A673 (cell line): ENCODE data around the gene COPS7A. TPM values are rescaled to one million over a fixed set of nuclear protein-coding genes. Genes with fewer than 3 reads are reported as not detected.
A peak's percentile ranks its signal among the peaks of the same experiment; 100 is the strongest.

ENCODE experiments used
- BruUV-seq: library from RNA; stranded (reverse); fragments of 400-500 nt; replicated peaks from 2 replicates; lab custom pipeline; 2021; lab: Mats Ljungman, UMichigan
- CTCF ChIA-PET: fragments of 300-600 bp; sonication (Branson Sonifier 250); formaldehyde crosslinking; loops from one replicate; lab custom pipeline; 2022; ENCODE audit warnings: antibody characterized with exemption; lab: Charles Lee
- POLR2A ChIA-PET: fragments of 300-600 bp; sonication (Branson Sonifier 250); formaldehyde crosslinking; loops from one replicate; lab custom pipeline; 2022; ENCODE audit warnings: antibody characterized with exemption; ENCODE audit not compliant: low non-redundant PET; lab: Charles Lee
- DNase-seq: peaks from one replicate; pipeline ENCODE4 v3.0.0-alpha.2; 2015; ENCODE audit warnings: low spot score
- H3K27ac ChIP-seq: fragments of 200-600 bp; sonication (generic); 2 replicates; pipeline ENCODE4 v1.5.1; 2016; ENCODE audit warnings: mixed run types, low read depth, mild to moderate bottlenecking, mixed read lengths, antibody characterized with exemption, low read length; ENCODE audit not compliant: poor library complexity, severe bottlenecking
- H3K27me3 ChIP-seq: fragments of 200-600 bp; sonication (generic); replicated peaks from 2 replicates; pipeline ENCODE4 v1.6.1; 2017; ENCODE audit warnings: mixed run types, low read depth, mild to moderate bottlenecking, mixed read lengths, antibody characterized with exemption, low read length; ENCODE audit not compliant: insufficient read depth, poor library complexity
- H3K36me3 ChIP-seq: fragments of 200-600 bp; sonication (generic); 2 replicates; pipeline ENCODE4 v1.6.1; 2016; ENCODE audit warnings: mixed run types, mild to moderate bottlenecking, mixed read lengths, antibody characterized with exemption, low read length; ENCODE audit not compliant: insufficient read depth, poor library complexity, severe bottlenecking
- H3K4me1 ChIP-seq: fragments of 200-600 bp; sonication (generic); 2 replicates; pipeline ENCODE4 v1.6.1; 2017; ENCODE audit warnings: mixed run types, mild to moderate bottlenecking, mixed read lengths, antibody characterized with exemption, low read length; ENCODE audit not compliant: insufficient read depth, poor library complexity, severe bottlenecking
- H3K4me3 ChIP-seq: fragments of 200-600 bp; sonication (generic); 2 replicates; pipeline ENCODE4 v1.5.1; 2016; ENCODE audit warnings: low read depth, mixed run types, mild to moderate bottlenecking, mixed read lengths, low read length; ENCODE audit not compliant: poor library complexity, severe bottlenecking
- H3K9me3 ChIP-seq: fragments of 200-600 bp; sonication (generic); 2 replicates; pipeline ENCODE4 v1.6.1; 2016; ENCODE audit warnings: mixed run types, low read depth, mild to moderate bottlenecking, mixed read lengths, antibody characterized with exemption, low read length; ENCODE audit not compliant: poor library complexity, severe bottlenecking
- CTCF ChIP-seq: fragments of 300-800, 200-600 bp; sonication (generic); conservative IDR thresholded peaks from 2 replicates; pipeline ENCODE4 v1.5.1; 2017; ENCODE audit warnings: low read depth, mild to moderate bottlenecking, antibody characterized with exemption, low read length, moderate library complexity, mixed read lengths
- EZH2 ChIP-seq: fragments of 200-600 bp; sonication (generic); IDR thresholded peaks from 2 replicates; pipeline ENCODE4 v1.6.1; 2017; ENCODE audit warnings: borderline replicate concordance, low read depth, mild to moderate bottlenecking, mixed read lengths, antibody characterized with exemption, low read length; ENCODE audit not compliant: poor library complexity, severe bottlenecking
- intact Hi-C: fragments of 100-400 bp; cut with micrococcal nuclease; formaldehyde crosslinking; loops from one replicate; pipeline ENCODE4 v1.10.0; 2022; ENCODE audit not compliant: unreplicated experiment
- total RNA-seq: library from RNA; stranded (reverse); gene quantifications from 2 replicates; pipeline ENCODE4 v1.2.3, GENCODE V29; 2021

COPS7A gene
- total RNA-seq, 1 experiment from 2014 or later, result 67.2 TPM

GRCh38 chr12:6685814-6686213 is 38.0 kb upstream of the COPS7A start:
- POLR2A ChIA-PET, result no interaction called here
- intact Hi-C loops, result no loop called here
- DNase-seq, result no peak
- BruUV-seq, result no TSS peak
- Histone ChIP-seq H3K9me3 (no peaks in the 10 kb centered on the region), H3K36me3 (no peaks in the 10 kb centered on the region), H3K4me3 (no peak overlapping the region), H3K4me1 (peaks cover 28% of the 10 kb centered on the region), H3K27me3 (no peaks in the 10 kb centered on the region), H3K27ac (peak overlapping the region; percentile 11)
- CTCF ChIA-PET, result no interaction called here
- TF ChIP-seq EZH2 (no peak), CTCF (no peak)

GRCh38 chr12:6688543-6688998 is 35.3 kb upstream of the COPS7A start:
- CTCF ChIA-PET, result interaction anchor here (0.8 to 1.6 kb wide), 4 partner anchors 9 to 75 kb away, joined by 3 to 9 read pairs (median 6); partner anchors contain the start of gene MLF2
- intact Hi-C loops, result loop anchor here (2.0 kb wide), 3 partner anchors 34 to 82 kb away; partner anchors contain the start of gene CHD4

More at GRCh38 chr12:6688543-6688998, 35.3 kb upstream of the COPS7A start:
- H3K4me3 ChIP-seq, result peak overlapping the region; percentile 86
- H3K27ac ChIP-seq, result peak overlapping the region; percentile 100
- BruUV-seq, result no TSS peak
- TF ChIP-seq CTCF, result no peak
- TF ChIP-seq EZH2, result no peak
- POLR2A ChIA-PET, result interaction anchor here (0.7 to 1.4 kb wide), 6 partner anchors 35 to 338 kb away, joined by 3 to 20 read pairs (median 6); partner anchors contain the start of genes COPS7A, GAPDH and SPSB2
- no peak for DNase-seq
- H3K36me3 ChIP-seq, result no peaks in the 10 kb centered on the region
- peaks cover 30% of the 10 kb centered on the region for H3K4me1 ChIP-seq
- H3K9me3 ChIP-seq, result no peaks in the 10 kb centered on the region
- H3K27me3 ChIP-seq, result no peaks in the 10 kb centered on the region
